Measurements from ENCODE around the gene PTPDC1. TPM values are rescaled to one million over a fixed set of nuclear protein-coding genes. Genes with fewer than 3 reads are reported as not detected.
A peak's percentile ranks its signal among the peaks of the same experiment; 100 is the strongest.

PTPDC1 gene
- total and polyA plus RNA-seq, 2 of the 4 experiments (the other 2 are of a cell fraction): 3.9 to 6.1 TPM

DNA sequence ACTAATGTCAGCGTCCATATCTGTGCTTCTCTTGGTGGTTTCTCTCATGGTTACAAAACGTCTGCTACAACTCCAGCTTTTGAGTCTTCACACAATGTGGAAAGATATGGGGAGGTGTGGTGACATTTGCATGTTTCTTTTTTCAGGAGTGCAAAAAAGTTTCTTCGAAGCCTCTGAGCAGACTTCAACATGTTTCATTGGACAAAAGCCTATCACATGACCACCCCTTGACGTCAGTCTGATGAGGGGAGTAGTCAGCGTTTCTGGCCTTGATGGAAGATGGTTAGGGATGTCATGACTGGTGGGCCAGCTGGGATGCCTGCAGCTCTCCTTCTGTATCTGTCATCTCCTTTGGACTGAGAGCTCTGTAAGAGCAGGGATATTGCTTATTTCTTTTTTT is 61.4 kb downstream of the PTPDC1 start:
- Histone ChIP-seq H3K27me3 (ENCODE audit: control insufficient read depth, insufficient read depth, low read length) (no peaks in the 10 kb centered on the region), H2BK120ac (ENCODE audit: low read depth, low read length) (no peak overlapping the region), H3K4me3 (ENCODE audit: insufficient read depth, low read depth, low read length) (no peak overlapping the region), H3K9ac (ENCODE audit: low read depth, low read length) (no peak overlapping the region), H3K14ac (replicated peaks; ENCODE audit: low read depth, low read length) (no peak overlapping the region), H3K9me1 (ENCODE audit: insufficient read depth, low read length) (peaks cover 7% of the 10 kb centered on the region), H3K18ac (ENCODE audit: low read depth, low read length) (no peak overlapping the region), H2BK20ac (ENCODE audit: low read depth, low read length) (no peak overlapping the region), H3K23ac (ENCODE audit: low read depth, low read length) (no peak overlapping the region), H2AK9ac (replicated peaks; ENCODE audit: low read depth, low read length, poor library complexity) (peak overlapping the region; percentile 11), H3K4me2 (ENCODE audit: low read depth, low read length) (no peak overlapping the region), H2BK15ac (ENCODE audit: low read depth, low read length) (no peak overlapping the region), H2AFZ (replicated peaks; ENCODE audit: low read length, poor library complexity) (no peak overlapping the region), H3K4me1 (ENCODE audit: control insufficient read depth, insufficient read depth, low read length) (peaks cover 11% of the 10 kb centered on the region), H4K20me1 (ENCODE audit: insufficient read depth, low read length) (no peaks in the 10 kb centered on the region), H3K79me1 (ENCODE audit: low read depth in 1 of 2, low read length in 2 of 2) (no peaks in the 10 kb centered on the region), H4K5ac (ENCODE audit: low read depth, low read length) (no peak overlapping the region), H3K36me3 (ENCODE audit: control insufficient read depth, insufficient read depth, low read length) (no peaks in the 10 kb centered on the region), H4K8ac (ENCODE audit: low read depth in 2 of 2, low read length in 2 of 2) (no peak overlapping the region), H3K56ac (ENCODE audit: extremely low read depth, insufficient read depth, low read length) (no peak overlapping the region), H3K27ac (ENCODE audit: insufficient read depth, low read length) (no peak overlapping the region), H3K4ac (ENCODE audit: low read depth, low read length) (no peak overlapping the region), H2BK5ac (ENCODE audit: low read depth, low read length, poor library complexity, severe bottlenecking) (no peak overlapping the region), H3K9me3 (ENCODE audit: control insufficient read depth, insufficient read depth, low read length) (no peaks in the 10 kb centered on the region), H4K91ac (ENCODE audit: insufficient read depth, low read depth, low read length) (no peak overlapping the region), H2AK5ac (ENCODE audit: low read depth, low read length) (no peak overlapping the region)
- intact Hi-C loops (cut with micrococcal nuclease): no loop called here
- ATAC-seq (ENCODE audit: low read depth) (no peak), DNase-seq (no peak)
- TF ChIP-seq BHLHE40 (IDR thresholded peaks at IDR 0.05; ENCODE audit: low read depth, low read length): no peak
- TF ChIP-seq MXI1 (IDR thresholded peaks at IDR 0.05; ENCODE audit: borderline replicate concordance, low read depth, low read length): no peak
- TF ChIP-seq, protein P1, sequence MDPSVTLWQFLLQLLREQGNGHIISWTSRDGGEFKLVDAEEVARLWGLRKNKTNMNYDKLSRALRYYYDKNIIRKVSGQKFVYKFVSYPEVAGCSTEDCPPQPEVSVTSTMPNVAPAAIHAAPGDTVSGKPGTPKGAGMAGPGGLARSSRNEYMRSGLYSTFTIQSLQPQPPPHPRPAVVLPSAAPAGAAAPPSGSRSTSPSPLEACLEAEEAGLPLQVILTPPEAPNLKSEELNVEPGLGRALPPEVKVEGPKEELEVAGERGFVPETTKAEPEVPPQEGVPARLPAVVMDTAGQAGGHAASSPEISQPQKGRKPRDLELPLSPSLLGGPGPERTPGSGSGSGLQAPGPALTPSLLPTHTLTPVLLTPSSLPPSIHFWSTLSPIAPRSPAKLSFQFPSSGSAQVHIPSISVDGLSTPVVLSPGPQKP (IDR thresholded peaks at IDR 0.05; ENCODE audit: borderline replicate concordance, low read depth, low read length): no peak
- TF ChIP-seq MAZ (IDR thresholded peaks at IDR 0.05; ENCODE audit: borderline replicate concordance, low read depth, low read length): no peak
- no peak for TF ChIP-seq RAD21 (IDR thresholded peaks at IDR 0.05; ENCODE audit: low read length)
- TF ChIP-seq POLR2A (IDR thresholded peaks at IDR 0.05; ENCODE audit: low read depth, low read length): no peak
- TF ChIP-seq CEBPB (IDR thresholded peaks at IDR 0.05; ENCODE audit: low read depth, low read length): no peak
- no peak for TF ChIP-seq CHD1 (IDR thresholded peaks at IDR 0.05; ENCODE audit: low read depth, low read length)
- no peak for TF ChIP-seq MAFK (IDR thresholded peaks at IDR 0.05; ENCODE audit: low read depth, low read length)
- TF ChIP-seq NFE2L2 (IDR thresholded peaks at IDR 0.05; ENCODE audit: low read depth, low read length): no peak
- TF ChIP-seq SMC3 (IDR thresholded peaks at IDR 0.05; ENCODE audit: low read depth, low read length): no peak
- TF ChIP-seq, protein P2, sequence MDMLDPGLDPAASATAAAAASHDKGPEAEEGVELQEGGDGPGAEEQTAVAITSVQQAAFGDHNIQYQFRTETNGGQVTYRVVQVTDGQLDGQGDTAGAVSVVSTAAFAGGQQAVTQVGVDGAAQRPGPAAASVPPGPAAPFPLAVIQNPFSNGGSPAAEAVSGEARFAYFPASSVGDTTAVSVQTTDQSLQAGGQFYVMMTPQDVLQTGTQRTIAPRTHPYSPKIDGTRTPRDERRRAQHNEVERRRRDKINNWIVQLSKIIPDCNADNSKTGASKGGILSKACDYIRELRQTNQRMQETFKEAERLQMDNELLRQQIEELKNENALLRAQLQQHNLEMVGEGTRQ (IDR thresholded peaks at IDR 0.05; ENCODE audit: low read depth, low read length): no peak
- TF ChIP-seq, protein P3, sequence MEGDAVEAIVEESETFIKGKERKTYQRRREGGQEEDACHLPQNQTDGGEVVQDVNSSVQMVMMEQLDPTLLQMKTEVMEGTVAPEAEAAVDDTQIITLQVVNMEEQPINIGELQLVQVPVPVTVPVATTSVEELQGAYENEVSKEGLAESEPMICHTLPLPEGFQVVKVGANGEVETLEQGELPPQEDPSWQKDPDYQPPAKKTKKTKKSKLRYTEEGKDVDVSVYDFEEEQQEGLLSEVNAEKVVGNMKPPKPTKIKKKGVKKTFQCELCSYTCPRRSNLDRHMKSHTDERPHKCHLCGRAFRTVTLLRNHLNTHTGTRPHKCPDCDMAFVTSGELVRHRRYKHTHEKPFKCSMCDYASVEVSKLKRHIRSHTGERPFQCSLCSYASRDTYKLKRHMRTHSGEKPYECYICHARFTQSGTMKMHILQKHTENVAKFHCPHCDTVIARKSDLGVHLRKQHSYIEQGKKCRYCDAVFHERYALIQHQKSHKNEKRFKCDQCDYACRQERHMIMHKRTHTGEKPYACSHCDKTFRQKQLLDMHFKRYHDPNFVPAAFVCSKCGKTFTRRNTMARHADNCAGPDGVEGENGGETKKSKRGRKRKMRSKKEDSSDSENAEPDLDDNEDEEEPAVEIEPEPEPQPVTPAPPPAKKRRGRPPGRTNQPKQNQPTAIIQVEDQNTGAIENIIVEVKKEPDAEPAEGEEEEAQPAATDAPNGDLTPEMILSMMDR (conservative IDR thresholded peaks at IDR 0.05; ENCODE audit: low read depth, low read length): no peak
- no peak for TF ChIP-seq RCOR1 (IDR thresholded peaks at IDR 0.05; ENCODE audit: insufficient replicate concordance, low read length)
- no peak for TF ChIP-seq FOS (IDR thresholded peaks at IDR 0.05; ENCODE audit: low read depth, low read length)
- TF ChIP-seq RFX5 (IDR thresholded peaks at IDR 0.05; ENCODE audit: low read depth, low read length): no peak
- CTCF ChIA-PET: no interaction called here
- no TSS peak for BruUV-seq (replicated peaks)
- in situ Hi-C loops (cut with MboI; ENCODE audit: low sequenced_read_pairs): no loop called here
- WGBS, 2 experiments (ENCODE audit: extremely low coverage in 2 of 2, insufficient read length in 1 of 2): 62% methylated on average over 2 of the region's 5 CpGs; no CpG with 5 or more reads in 1 of the 2 experiments
- POLR2A ChIA-PET (ENCODE audit: unreplicated experiment): no interaction called here
- dilution Hi-C loops (cut with HindIII; ENCODE audit: low sequenced_read_pairs, unreplicated experiment): no loop called here
